PC-3 (cell line): ENCODE measurements around the gene SELENOW. TPM values are rescaled to one million over a fixed set of nuclear protein-coding genes. Genes with fewer than 3 reads are reported as not detected.

Experiments used
- ATAC-seq: fragments of 200-7000 bp; cut with Tn5 transposase; 2 replicates; pipeline ENCODE4 v1.9.1; 2020; ENCODE audit warnings: mild to moderate bottlenecking, moderate library complexity
- BruUV-seq: library from RNA; stranded (reverse); fragments of 400-500 nt; replicated peaks from 2 replicates; lab custom pipeline; 2021; lab: Mats Ljungman, UMichigan
- CTCF ChIA-PET: fragments of 300-600 bp; sonication (Branson Sonifier 250); formaldehyde crosslinking; loops from one replicate; lab custom pipeline; 2022; ENCODE audit warnings: antibody characterized with exemption; lab: Charles Lee
- POLR2A ChIA-PET: fragments of 300-600 bp; sonication (Branson Sonifier 250); formaldehyde crosslinking; loops from one replicate; lab custom pipeline; 2022; ENCODE audit warnings: antibody characterized with exemption; ENCODE audit not compliant: unreplicated experiment; lab: Charles Lee
- DNase-seq: peaks from one replicate; pipeline ENCODE4 v3.0.0-alpha.2; 2015
- H2AFZ ChIP-seq: fragments of 300-600 bp; sonication (generic); 2 replicates; pipeline ENCODE4 v1.6.0; 2016; ENCODE audit warnings: antibody characterized with exemption, low read length
- H3F3A ChIP-seq: fragments of 300-600 bp; sonication (generic); one replicate; pipeline ENCODE4 v1.6.0; 2017; ENCODE audit warnings: antibody characterized with exemption, low read length, control low read depth, mild to moderate bottlenecking; ENCODE audit not compliant: unreplicated experiment
- H3K27ac ChIP-seq: fragments of 300-600 bp; sonication (generic); 2 replicates; pipeline ENCODE4 v1.5.1; 2016; ENCODE audit warnings: mild to moderate bottlenecking, low read length
- H3K27me3 ChIP-seq: fragments of 300-600 bp; sonication (generic); 2 replicates; pipeline ENCODE4 v1.6.1; 2016; ENCODE audit warnings: low read length, mixed read lengths
- H3K36me3 ChIP-seq: fragments of 300-600 bp; sonication (generic); 2 replicates; pipeline ENCODE4 v1.6.1; 2016; ENCODE audit warnings: low read depth, mixed run types, low read length, mixed read lengths
- H3K4me1 ChIP-seq: fragments of 300-600 bp; sonication (generic); 2 replicates; pipeline ENCODE4 v1.5.1; 2016; ENCODE audit warnings: low read length; ENCODE audit not compliant: insufficient read depth
- H3K4me2 ChIP-seq: fragments of 300-600 bp; sonication (generic); 2 replicates; pipeline ENCODE4 v1.6.0; 2016; ENCODE audit warnings: low read length
- H3K4me3 ChIP-seq: fragments of 300-600 bp; sonication (generic); 2 replicates; pipeline ENCODE4 v1.5.1; 2016; ENCODE audit warnings: mild to moderate bottlenecking, low read length, mixed read lengths
- H3K79me2 ChIP-seq: fragments of 300-600 bp; sonication (generic); 2 replicates; pipeline ENCODE4 v1.6.1; 2017; ENCODE audit warnings: low read length, mixed read lengths
- H3K9ac ChIP-seq: fragments of 300-600 bp; sonication (generic); 2 replicates; pipeline ENCODE4 v1.6.0; 2016; ENCODE audit warnings: mild to moderate bottlenecking, low read length
- H3K9me2 ChIP-seq: fragments of 300-600 bp; sonication (generic); replicated peaks from 2 replicates; pipeline ENCODE4 v1.6.1; 2016; ENCODE audit warnings: mixed run types, low read length, mixed read lengths
- H3K9me3 ChIP-seq: fragments of 300-600 bp; sonication (generic); 2 replicates; pipeline ENCODE4 v1.6.1; 2016; ENCODE audit warnings: low read length, mixed read lengths
- H4K20me1 ChIP-seq: fragments of 300-600 bp; sonication (generic); 2 replicates; pipeline ENCODE4 v1.6.1; 2016; ENCODE audit warnings: low read length, mixed read lengths
- EZH2 ChIP-seq: fragments of 300-600 bp; sonication (generic); IDR thresholded peaks from one replicate; pipeline ENCODE4 v1.6.1; 2017; ENCODE audit warnings: antibody characterized with exemption, mild to moderate bottlenecking, low read length; ENCODE audit not compliant: unreplicated experiment
- EZH2phosphoT487 ChIP-seq: fragments of 300-600 bp; sonication (generic); IDR thresholded peaks from 2 replicates; pipeline ENCODE4 v1.6.1; 2018; ENCODE audit warnings: mild to moderate bottlenecking, antibody characterized with exemption, low read length, borderline replicate concordance
- intact Hi-C: fragments of 100-400 bp; cut with micrococcal nuclease; formaldehyde crosslinking; loops from 2 replicates; pipeline ENCODE4 v1.9.0; 2023
- total RNA-seq: library from RNA; depleted of rRNA; stranded (reverse); fragments of >200 nt; gene quantifications from 2 replicates; pipeline ENCODE4 v1.2.3, GENCODE V29; 2014; rRNA removed
- TF ChIP-seq, protein P1 (sequence below): fragments of 300-600 bp; sonication (generic); conservative IDR thresholded peaks from 2 replicates; pipeline ENCODE4 v1.5.1; 2017; ENCODE audit warnings: antibody characterized with exemption, low read depth, mild to moderate bottlenecking, low read length

The SELENOW gene
- total RNA-seq, 1 experiment from 2014 or later: 278 TPM

DNA sequence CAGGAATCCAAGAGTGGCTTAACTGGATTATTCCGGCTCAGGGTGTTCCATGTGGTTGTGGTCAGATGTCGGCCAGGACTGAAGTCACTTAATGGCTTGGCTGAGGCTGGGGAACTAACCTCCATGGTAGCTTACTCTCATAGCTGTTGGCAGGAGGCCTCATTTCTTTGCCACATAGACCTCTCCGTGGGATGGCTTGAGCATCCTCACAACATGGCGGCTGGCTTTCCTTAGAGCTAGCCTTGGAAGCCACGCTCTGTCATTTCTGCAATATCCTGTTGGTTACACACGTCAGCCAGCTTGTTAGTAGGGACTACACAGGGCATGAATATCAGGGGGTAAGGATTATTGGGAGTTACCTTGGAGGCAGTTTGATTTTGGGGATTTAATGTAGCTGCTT lies 48.3 kb downstream of the SELENOW start:
- Histone ChIP-seq H3F3A (no peaks in the 10 kb centered on the region), H3K36me3 (no peaks in the 10 kb centered on the region), H3K27me3 (no peaks in the 10 kb centered on the region), H3K4me2 (no peak overlapping the region), H3K4me3 (no peak overlapping the region), H3K27ac (no peak overlapping the region), H2AFZ (no peak overlapping the region), H3K9me3 (no peaks in the 10 kb centered on the region), H3K4me1 (no peaks in the 10 kb centered on the region), H3K79me2 (no peaks in the 10 kb centered on the region), H3K9me2 (no peaks in the 10 kb centered on the region), H4K20me1 (no peaks in the 10 kb centered on the region), H3K9ac (no peak overlapping the region)
- intact Hi-C loops: no loop called here
- CTCF ChIA-PET: no interaction called here
- ATAC-seq (no peak), DNase-seq (no peak)
- POLR2A ChIA-PET: no interaction called here
- TF ChIP-seq, protein P1, sequence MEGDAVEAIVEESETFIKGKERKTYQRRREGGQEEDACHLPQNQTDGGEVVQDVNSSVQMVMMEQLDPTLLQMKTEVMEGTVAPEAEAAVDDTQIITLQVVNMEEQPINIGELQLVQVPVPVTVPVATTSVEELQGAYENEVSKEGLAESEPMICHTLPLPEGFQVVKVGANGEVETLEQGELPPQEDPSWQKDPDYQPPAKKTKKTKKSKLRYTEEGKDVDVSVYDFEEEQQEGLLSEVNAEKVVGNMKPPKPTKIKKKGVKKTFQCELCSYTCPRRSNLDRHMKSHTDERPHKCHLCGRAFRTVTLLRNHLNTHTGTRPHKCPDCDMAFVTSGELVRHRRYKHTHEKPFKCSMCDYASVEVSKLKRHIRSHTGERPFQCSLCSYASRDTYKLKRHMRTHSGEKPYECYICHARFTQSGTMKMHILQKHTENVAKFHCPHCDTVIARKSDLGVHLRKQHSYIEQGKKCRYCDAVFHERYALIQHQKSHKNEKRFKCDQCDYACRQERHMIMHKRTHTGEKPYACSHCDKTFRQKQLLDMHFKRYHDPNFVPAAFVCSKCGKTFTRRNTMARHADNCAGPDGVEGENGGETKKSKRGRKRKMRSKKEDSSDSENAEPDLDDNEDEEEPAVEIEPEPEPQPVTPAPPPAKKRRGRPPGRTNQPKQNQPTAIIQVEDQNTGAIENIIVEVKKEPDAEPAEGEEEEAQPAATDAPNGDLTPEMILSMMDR: no peak
- TF ChIP-seq EZH2 (no peak), EZH2phosphoT487 (no peak)
- no TSS peak for BruUV-seq

DNA sequence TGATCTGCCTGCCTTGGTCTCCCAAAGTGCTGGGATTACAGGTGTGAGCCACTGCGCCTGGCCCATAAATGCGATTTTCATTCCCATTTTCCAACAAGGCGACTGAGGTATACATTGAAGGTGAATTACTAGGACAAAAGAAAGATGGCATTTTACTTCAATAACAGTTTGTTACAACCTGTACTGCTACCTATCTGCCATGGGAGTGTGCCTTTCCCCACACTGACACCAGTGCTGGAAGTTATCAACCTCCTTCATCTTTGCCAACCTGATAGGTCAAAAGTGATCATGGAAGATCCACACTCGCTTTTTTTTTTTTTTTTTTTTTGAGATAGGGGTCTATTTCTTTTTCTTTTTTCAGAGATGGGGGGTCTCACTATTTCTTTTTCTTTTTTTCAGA lies 54.2 kb downstream of the SELENOW start:
- Histone ChIP-seq H3K4me3 (no peak overlapping the region), H3F3A (no peaks in the 10 kb centered on the region), H3K27me3 (no peaks in the 10 kb centered on the region), H2AFZ (no peak overlapping the region), H4K20me1 (no peaks in the 10 kb centered on the region), H3K27ac (no peak overlapping the region), H3K4me1 (no peaks in the 10 kb centered on the region), H3K4me2 (no peak overlapping the region), H3K9me2 (no peaks in the 10 kb centered on the region), H3K36me3 (no peaks in the 10 kb centered on the region), H3K79me2 (no peaks in the 10 kb centered on the region), H3K9ac (no peak overlapping the region), H3K9me3 (no peaks in the 10 kb centered on the region)
- no peak for DNase-seq
- ATAC-seq: no peak
- BruUV-seq: no TSS peak
- intact Hi-C loops: no loop called here
- CTCF ChIA-PET: no interaction called here
- POLR2A ChIA-PET: no interaction called here
- TF ChIP-seq EZH2: no peak
- TF ChIP-seq, protein P1: no peak

Other genes with a start within 250 kb of the SELENOW start
- not detected in 2 replicates for gene ZNF541, start 205.6 kb upstream of the SELENOW start, total RNA-seq
- gene BICRA, start 169.6 kb upstream of the SELENOW start, total RNA-seq: 1.2 and 2.4 TPM in 2 replicates
- gene EHD2, start 65.3 kb upstream of the SELENOW start, total RNA-seq: 0.11 and 1.4 TPM in 2 replicates
- 61.5 and 83.9 TPM in 2 replicates for gene NOP53, start 33.2 kb upstream of the SELENOW start, total RNA-seq
- not detected in 2 replicates for gene TPRX1, start 25.8 kb downstream of the SELENOW start, total RNA-seq
- gene CRX, start 43.2 kb downstream of the SELENOW start, total RNA-seq: not detected in 2 replicates
- gene TPRX2, start 80.5 kb downstream of the SELENOW start, total RNA-seq: not detected in 2 replicates
- gene SULT2A1, start 107.6 kb downstream of the SELENOW start, total RNA-seq: not detected in 2 replicates
- gene BSPH1, start 213.5 kb downstream of the SELENOW start, total RNA-seq: not detected in 2 replicates
- not detected in 2 replicates for gene ELSPBP1, start 215.9 kb downstream of the SELENOW start, total RNA-seq